ENCODE measurements around the gene SMYD3.

DNA sequence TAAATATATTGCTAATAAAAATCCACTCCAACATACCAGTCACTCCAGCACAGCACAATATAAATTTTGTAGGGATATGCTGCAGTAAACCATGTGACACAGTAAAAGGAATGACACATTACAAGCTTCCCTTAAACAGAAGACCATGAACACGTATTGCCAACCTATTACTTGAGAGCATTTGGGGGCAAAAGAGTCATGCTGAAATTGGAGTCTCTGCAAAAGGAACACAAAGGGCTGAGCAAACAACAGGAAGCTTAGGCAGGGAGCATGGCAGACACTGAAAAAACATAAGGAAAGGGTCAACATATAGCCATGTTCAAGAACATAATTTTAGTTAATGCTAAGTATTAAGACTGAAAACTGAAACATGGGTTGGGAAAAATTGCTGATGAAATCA lies 214.5 kb downstream of the SMYD3 start:
- TF ChIP-seq, protein P1, sequence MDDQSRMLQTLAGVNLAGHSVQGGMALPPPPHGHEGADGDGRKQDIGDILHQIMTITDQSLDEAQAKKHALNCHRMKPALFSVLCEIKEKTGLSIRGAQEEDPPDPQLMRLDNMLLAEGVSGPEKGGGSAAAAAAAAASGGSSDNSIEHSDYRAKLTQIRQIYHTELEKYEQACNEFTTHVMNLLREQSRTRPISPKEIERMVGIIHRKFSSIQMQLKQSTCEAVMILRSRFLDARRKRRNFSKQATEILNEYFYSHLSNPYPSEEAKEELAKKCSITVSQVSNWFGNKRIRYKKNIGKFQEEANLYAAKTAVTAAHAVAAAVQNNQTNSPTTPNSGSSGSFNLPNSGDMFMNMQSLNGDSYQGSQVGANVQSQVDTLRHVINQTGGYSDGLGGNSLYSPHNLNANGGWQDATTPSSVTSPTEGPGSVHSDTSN (IDR thresholded peaks at IDR 0.05; ENCODE audit: insufficient replicate concordance, low read depth, low read length) = no peak
- TF ChIP-seq BMI1 (IDR thresholded peaks at IDR 0.05; ENCODE audit: borderline replicate concordance) (no peak), YBX1 (IDR thresholded peaks at IDR 0.05) (no peak), CEBPB (IDR thresholded peaks at IDR 0.05; ENCODE audit: borderline replicate concordance in 1 of 2, low read depth in 2 of 2, low read length in 2 of 2) (no peak)
- TF ChIP-seq, protein P2, sequence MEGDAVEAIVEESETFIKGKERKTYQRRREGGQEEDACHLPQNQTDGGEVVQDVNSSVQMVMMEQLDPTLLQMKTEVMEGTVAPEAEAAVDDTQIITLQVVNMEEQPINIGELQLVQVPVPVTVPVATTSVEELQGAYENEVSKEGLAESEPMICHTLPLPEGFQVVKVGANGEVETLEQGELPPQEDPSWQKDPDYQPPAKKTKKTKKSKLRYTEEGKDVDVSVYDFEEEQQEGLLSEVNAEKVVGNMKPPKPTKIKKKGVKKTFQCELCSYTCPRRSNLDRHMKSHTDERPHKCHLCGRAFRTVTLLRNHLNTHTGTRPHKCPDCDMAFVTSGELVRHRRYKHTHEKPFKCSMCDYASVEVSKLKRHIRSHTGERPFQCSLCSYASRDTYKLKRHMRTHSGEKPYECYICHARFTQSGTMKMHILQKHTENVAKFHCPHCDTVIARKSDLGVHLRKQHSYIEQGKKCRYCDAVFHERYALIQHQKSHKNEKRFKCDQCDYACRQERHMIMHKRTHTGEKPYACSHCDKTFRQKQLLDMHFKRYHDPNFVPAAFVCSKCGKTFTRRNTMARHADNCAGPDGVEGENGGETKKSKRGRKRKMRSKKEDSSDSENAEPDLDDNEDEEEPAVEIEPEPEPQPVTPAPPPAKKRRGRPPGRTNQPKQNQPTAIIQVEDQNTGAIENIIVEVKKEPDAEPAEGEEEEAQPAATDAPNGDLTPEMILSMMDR (IDR thresholded peaks at IDR 0.05 in 2 of 3, conservative IDR thresholded peaks at IDR 0.05 in 1 of 3; ENCODE audit: control insufficient read depth in 2 of 3, extremely low read depth in 1 of 3, insufficient read depth in 1 of 3, low read depth in 3 of 3, low read length in 3 of 3) = no peak
